Cerebellar cortex (tissue), 1 donor: ENCODE data around the gene IPO4.
"Not testable (repeated sequence)": the region's sequence is repeated elsewhere in the genome, so short reads cannot be mapped to it uniquely, and the experiment has no call there.

Source experiments
- DNase-seq: peaks from one replicate; pipeline ENCODE4 v3.0.0-alpha.2; 2015; ENCODE audit warnings: low spot score

IPO4 gene

DNA sequence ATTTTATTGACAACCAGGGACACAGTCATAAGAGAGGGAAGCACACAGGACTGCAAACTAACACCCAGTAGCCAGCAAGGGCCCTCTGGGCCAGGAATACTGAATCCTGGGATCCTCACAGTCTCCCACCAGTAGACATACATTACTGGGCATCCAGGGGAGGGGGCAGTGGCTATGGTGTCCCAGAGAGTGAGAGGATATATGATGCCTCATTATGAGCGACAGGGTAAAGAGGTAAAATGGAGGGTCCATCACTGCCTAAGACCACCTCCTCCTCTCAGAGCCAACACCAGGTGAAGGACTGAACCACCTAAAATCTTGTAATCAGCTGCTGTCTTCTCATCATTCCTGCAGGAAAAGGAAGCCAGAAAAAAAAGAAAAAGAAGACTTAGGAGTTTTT is 28.3 kb upstream of the IPO4 start:
- DNase-seq, result not testable (repeated sequence)

GRCh38 chr14:24216345-24216699 is 27.7 kb upstream of the IPO4 start:
- DNase-seq, result no peak

DNA sequence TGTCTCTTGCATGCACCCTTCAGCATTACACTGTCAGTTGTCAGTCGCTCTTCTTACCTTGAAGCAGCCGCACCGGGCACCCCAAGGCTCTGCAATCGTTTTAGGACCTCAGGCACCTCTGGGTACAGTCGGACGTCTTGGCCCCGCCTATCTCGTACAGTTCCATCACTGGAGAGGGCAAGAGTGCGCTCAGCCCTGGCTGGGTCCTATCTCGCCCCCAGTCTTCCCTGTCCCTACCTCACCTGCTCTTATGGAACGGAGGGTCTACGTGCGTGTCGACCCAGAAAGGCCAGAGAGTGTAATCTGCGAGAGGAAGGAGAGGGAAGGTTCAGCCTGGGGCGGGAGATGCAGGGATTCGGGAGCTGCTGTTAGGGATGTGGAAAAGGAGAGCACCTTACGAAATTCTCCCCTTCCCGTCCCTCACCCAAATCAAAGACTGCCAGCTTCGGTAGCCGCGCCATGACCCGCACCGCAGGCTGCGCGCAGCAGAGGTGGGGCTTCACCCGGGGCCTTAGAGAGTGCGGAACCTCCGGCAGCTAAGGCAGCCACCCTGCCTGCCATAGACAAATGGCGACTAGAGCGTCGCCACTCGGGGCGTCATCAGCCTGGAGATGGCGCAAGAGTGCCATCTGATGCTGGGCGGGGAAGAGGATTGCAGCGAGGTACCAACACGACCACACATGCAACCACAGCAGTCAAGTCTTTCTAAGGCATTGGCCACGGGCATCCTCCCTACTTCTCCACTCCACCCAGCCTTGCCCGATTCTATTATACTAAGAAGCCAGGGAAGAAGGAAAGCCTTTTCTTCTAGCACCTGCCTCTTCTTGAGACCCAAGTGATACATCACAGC is 27.1 kb upstream of the IPO4 start, which contains the start of gene MDP1:
MDP1 (minus strand) TSS at position 572 of the 850 bp plus-strand sequence; CDS start at position 461, 111 bp downstream.
- DNase-seq, result peak; percentile 96

DNA sequence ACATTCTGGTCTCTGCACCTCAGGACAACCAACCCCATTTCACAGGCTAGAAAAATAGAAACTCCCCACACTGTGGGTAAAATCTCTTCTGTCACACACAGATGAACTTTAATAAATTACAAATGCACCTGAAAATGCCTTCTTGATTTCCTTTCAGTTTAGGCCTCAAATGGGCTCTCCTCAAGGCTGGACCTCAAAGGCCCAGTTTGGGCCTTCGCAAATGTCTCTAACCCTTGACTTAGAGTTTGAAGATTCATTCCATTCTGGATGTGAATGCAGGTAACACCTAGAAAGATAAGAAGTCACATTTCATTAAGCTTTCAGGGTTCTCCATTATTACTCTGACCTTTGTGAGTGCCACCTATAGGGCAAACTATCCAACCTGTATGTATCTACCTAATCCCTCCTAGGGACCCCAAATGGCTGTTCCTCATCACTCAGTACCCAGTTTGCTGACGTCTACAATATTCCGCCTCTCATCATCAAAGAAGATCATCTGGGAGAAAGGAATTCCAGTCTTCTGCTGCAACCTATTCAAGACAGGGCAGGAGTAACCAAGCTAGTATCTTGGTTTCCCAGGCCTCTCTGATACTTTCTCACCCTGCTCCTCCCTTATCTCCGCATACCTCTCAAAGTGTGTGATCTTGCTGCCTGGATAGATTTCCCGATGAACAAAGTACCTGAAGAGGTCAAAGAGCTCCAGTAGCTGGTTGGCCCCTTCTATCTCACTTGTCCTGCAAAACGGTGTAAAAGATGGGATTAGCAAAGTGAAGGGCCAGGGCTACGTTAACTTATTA is 25.4 kb upstream of the IPO4 start:
- peak; percentile 10 for DNase-seq

GRCh38 chr14:24212924-24213865 is 24.6 kb upstream of the IPO4 start, which contains the start of gene CHMP4A:
TSS of gene CHMP4A (minus strand) at chr14:24213488. CDS start at chr14:24213439, 49 bp downstream.
- DNase-seq, result peak; percentile 98

DNA sequence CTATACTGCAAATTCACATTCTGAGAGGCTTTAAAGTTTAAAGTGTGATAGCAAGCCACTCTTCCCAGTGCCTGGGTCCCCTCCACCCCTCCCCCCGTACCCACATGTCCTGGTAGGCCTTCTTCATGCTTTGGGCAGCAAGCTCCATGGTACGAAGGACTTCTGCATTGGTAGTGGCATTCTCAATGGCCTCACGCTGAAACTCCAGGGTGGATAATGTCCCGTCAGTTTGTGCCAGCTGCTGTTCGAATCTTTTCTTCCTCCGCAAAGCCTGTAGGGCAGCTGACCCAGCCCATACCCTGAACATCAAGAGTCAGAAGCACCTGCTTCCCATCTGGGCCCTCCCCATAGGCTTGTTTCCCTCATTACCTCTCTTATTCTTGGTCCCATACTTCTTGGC is 22.7 kb upstream of the IPO4 start:
- no peak for DNase-seq

DNA sequence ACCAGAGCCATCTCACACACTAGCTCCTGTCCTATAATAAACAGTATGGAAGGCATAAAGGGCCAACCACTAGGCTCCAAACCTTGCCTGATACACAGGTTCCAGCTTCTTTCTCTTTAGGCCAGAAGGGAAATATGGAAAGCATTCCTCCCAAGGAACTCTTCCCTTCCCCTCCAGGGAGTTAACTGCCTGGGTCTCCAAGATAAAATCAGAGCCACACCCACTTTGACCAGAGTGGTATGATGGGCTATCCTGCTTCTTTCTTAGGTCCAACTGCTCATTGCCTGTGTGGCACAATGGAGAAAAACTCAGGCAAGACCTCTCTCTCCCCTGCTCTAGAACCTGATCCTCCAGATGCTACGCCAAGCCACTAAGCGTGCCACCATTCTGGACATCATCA is 19.0 kb upstream of the IPO4 start:
- DNase-seq, result no peak

DNA sequence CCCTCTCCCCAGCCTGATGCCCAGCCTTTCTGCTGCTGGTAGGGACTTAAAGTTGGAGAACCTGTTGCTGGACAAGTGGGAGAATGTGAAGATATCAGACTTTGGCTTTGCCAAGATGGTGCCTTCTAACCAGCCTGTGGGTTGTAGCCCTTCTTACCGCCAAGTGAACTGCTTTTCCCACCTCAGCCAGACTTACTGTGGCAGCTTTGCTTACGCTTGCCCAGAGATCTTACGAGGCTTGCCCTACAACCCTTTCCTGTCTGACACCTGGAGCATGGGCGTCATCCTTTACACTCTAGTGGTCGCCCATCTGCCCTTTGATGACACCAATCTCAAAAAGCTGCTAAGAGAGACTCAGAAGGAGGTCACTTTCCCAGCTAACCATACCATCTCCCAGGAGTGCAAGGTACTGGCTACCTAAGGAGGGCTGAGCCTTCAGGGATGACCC is 18.5 kb upstream of the IPO4 start:
- no peak for DNase-seq

DNA sequence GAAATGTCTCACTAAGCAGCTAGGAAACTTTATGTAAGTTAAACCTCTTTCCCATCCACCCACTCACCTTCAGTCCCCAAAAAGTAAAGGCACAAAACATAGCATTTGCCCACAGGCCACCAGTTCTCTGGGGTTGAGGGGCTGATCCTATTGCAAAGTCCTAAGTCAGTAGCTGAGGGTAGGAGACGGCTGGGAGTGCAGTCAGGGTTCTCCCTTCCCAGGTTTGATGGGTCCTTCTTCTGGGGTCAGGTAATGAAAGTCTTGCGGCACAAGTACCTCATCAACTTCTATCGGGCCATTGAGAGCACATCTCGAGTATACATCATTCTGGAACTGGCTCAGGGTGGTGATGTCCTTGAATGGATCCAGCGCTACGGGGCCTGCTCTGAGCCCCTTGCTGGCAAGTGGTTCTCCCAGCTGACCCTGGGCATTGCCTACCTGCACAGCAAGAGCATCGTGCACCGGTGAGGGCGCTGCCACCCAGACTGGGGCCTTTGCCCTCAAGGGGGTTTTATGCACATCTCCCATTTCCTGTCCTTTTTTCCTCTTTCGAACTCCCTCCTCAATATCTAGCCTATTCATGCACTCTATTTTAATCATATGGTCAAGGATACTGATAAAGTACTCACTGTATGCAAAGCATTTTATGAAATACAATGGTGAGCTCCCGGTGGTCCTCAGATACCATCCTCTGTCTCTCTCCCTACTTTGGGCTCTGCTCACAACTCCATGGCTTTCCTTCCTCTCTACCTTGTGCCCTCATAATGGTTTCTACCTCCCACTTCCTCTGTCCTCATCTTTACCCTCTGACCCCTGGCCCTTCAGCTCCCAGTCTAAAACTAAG is 17.9 kb upstream of the IPO4 start:
- DNase-seq, result no peak

- DNase-seq, result no peak
These were observed 15.8 kb upstream of the IPO4 start for GRCh38 chr14:24204163-24205146.

DNA sequence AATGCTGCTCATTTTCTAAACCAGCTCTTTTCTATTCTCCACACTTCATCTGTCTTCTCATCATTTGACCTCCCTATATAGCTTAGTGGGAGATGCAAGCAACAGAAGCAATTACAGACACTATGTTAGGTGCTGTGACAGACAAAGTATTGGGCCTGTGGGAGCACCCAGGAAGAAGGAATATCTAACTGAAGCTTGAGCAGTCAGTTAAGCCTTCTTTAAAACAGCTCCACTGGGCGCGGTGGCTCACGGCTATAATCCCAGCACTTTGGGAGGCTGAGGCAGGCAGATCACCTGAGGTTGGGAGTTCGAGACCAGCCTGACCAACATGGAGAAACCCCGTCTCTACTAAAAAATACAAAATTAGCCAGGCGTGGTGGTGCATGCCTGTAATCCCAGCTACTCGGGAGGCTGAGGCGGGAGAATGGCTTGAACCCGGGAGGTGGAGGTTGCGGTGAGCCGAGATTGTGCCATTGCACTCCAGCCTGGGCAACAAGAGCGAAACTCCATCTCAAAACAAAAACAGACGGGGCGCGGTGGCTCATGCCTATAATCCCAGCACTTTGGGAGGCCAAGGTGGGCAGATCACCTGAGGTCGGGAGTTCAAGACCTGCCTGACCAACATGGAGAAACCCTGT is 14.8 kb upstream of the IPO4 start:
- not testable (repeated sequence) for DNase-seq

DNA sequence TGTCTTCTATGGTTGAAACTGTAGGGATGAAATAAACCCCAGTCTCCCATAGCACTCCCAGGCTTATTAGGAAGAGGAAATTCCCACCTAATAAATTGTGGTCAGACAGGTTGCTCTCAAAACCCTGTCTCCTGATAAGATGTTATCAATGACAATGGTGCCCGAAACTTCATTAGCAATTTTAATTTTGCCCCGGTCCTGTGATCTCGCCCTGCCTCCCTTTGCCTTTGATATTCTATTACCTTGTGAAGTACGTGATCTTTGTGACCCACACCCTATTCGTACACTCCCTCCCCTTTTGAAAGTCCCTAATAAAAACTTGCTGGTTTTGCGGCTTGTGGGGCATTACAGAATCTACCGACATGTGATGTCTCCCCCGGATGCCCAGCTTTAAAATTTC is 13.9 kb upstream of the IPO4 start:
- DNase-seq, result not testable (repeated sequence)

DNA sequence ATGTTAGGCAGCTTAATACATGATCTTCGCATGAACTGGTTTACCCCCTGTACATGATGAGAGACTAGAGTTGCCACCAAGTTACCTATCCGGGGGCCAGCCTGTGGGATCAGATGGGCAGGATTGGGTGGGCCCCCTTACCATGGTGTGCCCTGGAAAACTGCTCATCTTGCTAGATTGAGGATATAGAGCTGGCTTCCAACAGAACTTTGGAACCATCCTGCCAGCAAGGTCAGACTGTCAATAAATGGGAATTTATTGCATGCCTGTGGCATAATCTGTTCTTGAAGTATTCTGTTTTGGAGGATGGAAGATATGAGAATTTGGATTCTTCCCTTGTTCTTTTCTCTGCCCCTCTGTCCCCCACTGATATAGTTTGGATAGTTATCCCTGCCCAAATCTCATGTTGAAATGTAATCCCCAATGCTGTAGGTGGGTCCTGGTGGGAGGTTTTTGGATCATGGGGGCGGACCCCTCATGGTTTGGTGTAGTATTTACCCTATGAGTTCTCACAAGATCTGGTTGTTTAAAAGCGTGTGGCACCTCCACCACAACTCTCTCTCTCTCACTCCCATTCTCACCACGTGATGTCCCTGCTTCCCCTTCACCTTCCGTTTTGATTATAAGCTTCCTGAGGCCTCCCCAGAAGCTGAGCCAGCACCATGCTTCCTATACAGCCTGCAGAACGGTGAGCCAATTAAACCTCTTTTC is 10.4 kb upstream of the IPO4 start:
- no peak for DNase-seq

- no peak for DNase-seq
These were observed 8.4 kb upstream of the IPO4 start for GRCh38 chr14:24197056-24197450.

DNA sequence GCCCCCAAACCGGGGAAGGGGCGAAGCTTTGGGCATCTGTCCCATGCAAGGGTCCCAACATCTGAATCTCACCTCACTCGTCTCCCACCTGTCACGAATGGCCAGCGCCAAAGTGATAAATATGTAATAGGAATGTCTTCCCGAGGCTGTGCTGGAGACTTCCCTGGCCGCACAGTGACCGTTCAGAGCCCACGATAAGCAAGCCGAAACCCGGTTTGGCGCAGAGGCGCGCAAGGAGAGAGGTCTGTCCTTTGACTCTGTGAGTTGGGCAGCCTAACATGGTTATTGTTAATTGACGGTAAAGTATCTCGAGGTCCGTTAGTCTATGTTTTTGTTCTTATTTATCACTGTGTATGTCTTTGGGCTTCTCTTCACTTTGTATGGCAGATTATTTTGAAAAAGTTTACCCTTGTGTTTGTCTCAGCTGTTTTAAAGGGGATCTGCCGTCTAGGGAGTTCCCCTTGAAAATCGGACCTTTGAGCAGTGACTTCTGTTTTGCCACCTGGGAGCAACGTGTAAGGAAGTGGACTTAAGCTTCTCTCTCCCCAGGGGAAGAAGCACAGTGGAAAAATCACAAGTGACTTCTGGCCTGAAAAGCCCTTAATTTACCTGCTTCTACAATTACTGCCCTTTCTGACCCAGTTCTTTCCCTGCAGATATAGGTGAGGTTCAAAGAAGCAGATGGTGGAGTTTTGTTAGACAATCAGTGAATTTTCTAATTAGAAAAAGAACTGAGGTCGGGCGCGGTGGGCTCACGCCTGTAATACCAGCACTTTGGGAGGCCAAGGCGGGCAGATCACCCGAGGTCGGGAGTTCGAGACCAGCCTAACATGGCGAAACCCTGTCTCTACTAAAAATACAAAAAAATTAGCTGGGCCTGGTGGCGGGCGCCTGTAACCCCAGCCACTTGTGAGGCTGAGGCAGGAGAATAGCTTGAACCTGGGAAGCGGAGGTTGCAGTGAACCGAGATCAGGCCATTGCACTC is 7.7 kb upstream of the IPO4 start:
- DNase-seq, result peak; percentile 38

- peak; percentile 82 for DNase-seq
These were observed 6.8 kb upstream of the IPO4 start, which contains the start of gene TM9SF1 for GRCh38 chr14:24195186-24196070. TSS of gene TM9SF1 (minus strand) at chr14:24195441. CDS start at chr14:24195019, 422 bp downstream.
